Naive thymus-derived CD4-positive, alpha-beta T cell (primary cell): ENCODE data around the gene ANKS6. TPM values are rescaled to one million over a fixed set of nuclear protein-coding genes. Genes with fewer than 3 reads are reported as not detected.

ENCODE experiments used
- ATAC-seq: fragments of 150-1000 bp; cut with Tn5 transposase; 2 replicates; pipeline ENCODE4 v1.10.0; 2021; ENCODE audit warnings: mild to moderate bottlenecking, moderate library complexity
- CTCF ChIA-PET: fragments of 350-600 bp; sonication (Branson Sonifier 250); formaldehyde crosslinking; loops from one replicate; lab custom pipeline; 2021; ENCODE audit warnings: antibody characterized with exemption; lab: Charles Lee
- POLR2A ChIA-PET: fragments of 350-600 bp; sonication (Branson Sonifier 250); formaldehyde crosslinking; loops from one replicate; lab custom pipeline; 2021; ENCODE audit warnings: antibody characterized with exemption, inconsistent platforms; lab: Charles Lee
- DNase-seq, 9 donors: peaks; one replicate each; pipeline versions ENCODE4 v3.0.0 to v3.0.0-alpha.2; 2020 to 2022; ENCODE audit warnings: mixed read lengths in 1 of 9
- H3K27ac ChIP-seq: one replicate; pipeline ENCODE4 v1.7.0; 2013; ENCODE audit warnings: mild to moderate bottlenecking, low read depth, low read length, moderate library complexity
- H3K27me3 ChIP-seq, 2 donors: one replicate each; pipeline ENCODE4 v1.7.0; 2013; ENCODE audit warnings: low read length in 2 of 2, mild to moderate bottlenecking in 2 of 2, moderate library complexity in 2 of 2; ENCODE audit not compliant: control insufficient read depth in 2 of 2, insufficient read depth in 2 of 2
- H3K36me3 ChIP-seq, 3 experiments: 1 replicate in 2 of 3; 2 replicates in 1 of 3; pipeline ENCODE4 v1.7.0; 2013; ENCODE audit warnings: low read length in 3 of 3, mild to moderate bottlenecking in 3 of 3, moderate library complexity in 1 of 3; ENCODE audit not compliant: insufficient read depth in 3 of 3, control insufficient read depth in 2 of 3
- H3K4me1 ChIP-seq, 2 donors: one replicate each; pipeline ENCODE4 v1.7.0; 2013; ENCODE audit warnings: low read length in 2 of 2, mild to moderate bottlenecking in 2 of 2, moderate library complexity in 1 of 2; ENCODE audit not compliant: control insufficient read depth in 2 of 2, insufficient read depth in 2 of 2
- H3K4me3 ChIP-seq: 2 replicates; pipeline ENCODE4 v1.7.0; 2013; ENCODE audit warnings: mild to moderate bottlenecking, low read length
- H3K9me3 ChIP-seq, 3 experiments: 1 replicate in 2 of 3; 2 replicates in 1 of 3; pipeline ENCODE4 v1.7.0; 2013; ENCODE audit warnings: low read length in 3 of 3; ENCODE audit not compliant: control insufficient read depth in 2 of 3
- H3K27ac Mint-ChIP-seq, 9 donors: one replicate each; pipeline ENCODE4 v1.8.0; 2020 to 2022; ENCODE audit warnings: mixed read lengths in 9 of 9, mild to moderate bottlenecking in 8 of 9, moderate library complexity in 5 of 9, inconsistent platforms in 2 of 9
- H3K27me3 Mint-ChIP-seq, 5 donors: one replicate each; pipeline ENCODE4 v1.8.0; 2021 to 2022; ENCODE audit warnings: mixed read lengths in 5 of 5, mild to moderate bottlenecking in 1 of 5
- H3K36me3 Mint-ChIP-seq, 5 donors: one replicate each; pipeline ENCODE4 v1.8.0; 2020 to 2022; ENCODE audit warnings: mixed read lengths in 5 of 5, mild to moderate bottlenecking in 3 of 5, inconsistent platforms in 1 of 5
- H3K4me1 Mint-ChIP-seq, 7 donors: one replicate each; pipeline ENCODE4 v1.8.0; 2020 to 2022; ENCODE audit warnings: mixed read lengths in 7 of 7, mild to moderate bottlenecking in 3 of 7, inconsistent platforms in 1 of 7
- H3K4me3 Mint-ChIP-seq, 10 donors: one replicate each; pipeline ENCODE4 v1.8.0; 2020 to 2022; ENCODE audit warnings: mild to moderate bottlenecking in 10 of 10, mixed read lengths in 10 of 10, moderate library complexity in 6 of 10, inconsistent platforms in 2 of 10
- H3K9me3 Mint-ChIP-seq, 11 donors: one replicate each; pipeline ENCODE4 v1.8.0; 2020 to 2022; ENCODE audit warnings: mixed read lengths in 11 of 11, mild to moderate bottlenecking in 4 of 11, inconsistent platforms in 1 of 11, moderate library complexity in 1 of 11
- intact Hi-C, 2 donors: fragments of 100-400 bp; cut with micrococcal nuclease; formaldehyde crosslinking; loops; one replicate each; pipeline ENCODE4 v1.15.1; 2023
- polyA plus RNA-seq, 2 donors: library from polyadenylated mRNA; unstranded; fragments of 300-500 nt; fragmentation: Illumina TruSeq; gene quantifications; one replicate each; pipeline ENCODE4 v1.2.3, GENCODE V29; 2021
- total RNA-seq, 6 experiments: library from RNA in 5 of 6; stranded (reverse) in 5 of 6; gene quantifications; 1 replicate in 5 of 6; 2 replicates in 1 of 6; pipeline ENCODE4 v1.2.3 and lab custom pipeline; 2021 to 2026

Gene ANKS6
- total and polyA plus RNA-seq, 7 experiments from 2014 or later: 5.0 to 18.4 (median 12.2) TPM

GRCh38 chr9:98791608-98792490 is 4.5 kb downstream of the ANKS6 start:
- Mint-ChIP-seq H3K4me1 (peaks cover 19 to 35% (median 32%) of the 10 kb centered on the region in 7 donors), H3K9me3 (no peaks in the 10 kb centered on the region), H3K36me3 (peaks cover 0 to 15% (median 0%) of the 10 kb centered on the region in 5 donors), H3K27ac (peak overlapping the region in 1 of 9 donors; percentile 18), H3K4me3 (peak overlapping the region in 1 of 10 donors; percentile 15), H3K27me3 (peaks cover 0 to 9% (median 0%) of the 10 kb centered on the region in 5 donors)
- Histone ChIP-seq H3K27me3 (no peaks in the 10 kb centered on the region), H3K36me3 (peaks cover 0 to 23% (median 0%) of the 10 kb centered on the region in 3 experiments), H3K27ac (no peak overlapping the region), H3K4me1 (peaks cover 6 to 16% of the 10 kb centered on the region in 2 donors), H3K4me3 (no peak overlapping the region), H3K9me3 (no peaks in the 10 kb centered on the region)
- ChIA-PET POLR2A (interaction anchor here (1.4 kb wide), 1 partner anchor 15 kb away, joined by 3 read pairs; no protein-coding TSS in a partner anchor), CTCF (interaction anchor here (0.5 to 2.2 kb wide), 4 partner anchors 10 to 17 kb away, joined by 3 to 7 read pairs (median 5); no protein-coding TSS in a partner anchor)
- intact Hi-C loops: loop anchor here (1.0 to 10.0 kb wide), 7 partner anchors 256 to 1080 kb away; partner anchors contain the start of genes TBC1D2 (in 1 of the 2) and TRMO (in 1 of the 2)
- DNase-seq (no peak), ATAC-seq (no peak)

DNA sequence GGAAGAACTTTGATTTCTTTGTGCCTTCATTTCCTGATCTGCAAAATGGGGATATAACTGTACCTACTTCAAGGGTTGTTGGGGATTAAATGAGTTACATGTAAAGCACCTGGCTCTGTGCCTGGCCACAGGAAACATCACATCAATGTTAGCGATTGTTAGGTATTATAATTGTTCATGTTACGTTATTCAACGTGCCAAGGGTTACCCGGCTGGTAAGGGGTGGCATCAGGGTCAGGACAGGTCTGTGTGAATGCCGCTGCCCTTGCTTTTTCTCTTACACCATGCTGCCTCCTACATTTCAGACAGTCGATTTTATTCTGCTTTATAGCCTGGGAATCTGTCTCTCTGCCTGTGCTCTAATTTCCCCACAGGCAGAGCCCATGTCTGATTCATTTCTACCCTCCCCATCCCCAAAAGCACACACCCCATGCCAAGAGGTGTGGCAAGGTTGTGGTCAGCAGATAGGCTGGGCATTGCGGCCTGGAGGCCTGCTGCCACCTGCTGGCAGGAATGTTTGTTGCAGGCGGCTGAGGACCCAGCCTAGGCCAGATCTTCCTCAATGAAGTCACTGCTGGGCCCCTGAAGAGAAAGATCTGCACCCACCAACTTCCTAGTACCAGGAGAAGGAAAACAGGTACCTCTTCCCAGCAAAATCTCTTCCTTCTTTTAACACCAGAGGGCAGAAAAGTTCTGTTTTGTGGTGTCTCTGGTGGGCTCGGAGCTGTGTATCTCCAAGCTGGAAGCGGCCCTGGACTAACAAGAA is 5.3 kb downstream of the ANKS6 start:
- Mint-ChIP-seq H3K4me1 (peaks cover 17 to 33% (median 30%) of the 10 kb centered on the region in 7 donors), H3K9me3 (no peaks in the 10 kb centered on the region), H3K36me3 (peaks cover 0 to 15% (median 0%) of the 10 kb centered on the region in 5 donors), H3K27me3 (peaks cover 0 to 9% (median 0%) of the 10 kb centered on the region in 5 donors), H3K27ac (peak overlapping the region in 4 of 9 donors; percentile 5 to 56 (median 35)), H3K4me3 (peak overlapping the region in 1 of 10 donors; percentile 29)
- Histone ChIP-seq H3K4me3 (no peak overlapping the region), H3K27me3 (no peaks in the 10 kb centered on the region), H3K36me3 (peaks cover 0 to 23% (median 0%) of the 10 kb centered on the region in 3 experiments), H3K9me3 (no peaks in the 10 kb centered on the region), H3K27ac (no peak overlapping the region), H3K4me1 (peaks cover 6 to 16% of the 10 kb centered on the region in 2 donors)
- peak in 8 of 9 donors; percentile 24 to 74 (median 40) for DNase-seq
- ChIA-PET POLR2A (no interaction called here), CTCF (interaction anchor here (0.5 to 1.3 kb wide), 2 partner anchors 10 to 15 kb away, joined by 3 to 4 read pairs; no protein-coding TSS in a partner anchor)
- intact Hi-C loops: loop anchor here (1.0 to 10.0 kb wide), 7 partner anchors 255 to 1079 kb away; partner anchors contain the start of genes TBC1D2 (in 1 of the 2) and TRMO (in 1 of the 2)
- ATAC-seq: peak; percentile 88

GRCh38 chr9:98790134-98790841 is 6.1 kb downstream of the ANKS6 start:
- H3K27ac Mint-ChIP-seq: no peak overlapping the region
- no peak overlapping the region for H3K4me3 Mint-ChIP-seq
- ChIA-PET CTCF (no interaction called here), POLR2A (no interaction called here)
- H3K36me3 Mint-ChIP-seq: peaks cover 0 to 19% (median 0%) of the 10 kb centered on the region in 5 donors
- intact Hi-C loops: loop anchor here (5.0 to 10.0 kb wide), 5 partner anchors 535 to 1078 kb away; partner anchors contain the start of genes TBC1D2 (in 1 of the 2) and TRMO (in 1 of the 2)
- peaks cover 0 to 23% (median 0%) of the 10 kb centered on the region in 3 experiments for H3K36me3 ChIP-seq
- H3K27me3 ChIP-seq: no peaks in the 10 kb centered on the region
- DNase-seq (no peak), ATAC-seq (no peak)
- peaks cover 0 to 12% of the 10 kb centered on the region in 2 donors for H3K4me1 ChIP-seq
- no peaks in the 10 kb centered on the region for H3K9me3 Mint-ChIP-seq
- no peak overlapping the region for H3K4me3 ChIP-seq
- H3K27me3 Mint-ChIP-seq: peaks cover 0 to 4% (median 0%) of the 10 kb centered on the region in 5 donors
- H3K9me3 ChIP-seq: no peaks in the 10 kb centered on the region
- no peak overlapping the region for H3K27ac ChIP-seq
- peaks cover 11 to 27% (median 24%) of the 10 kb centered on the region in 7 donors for H3K4me1 Mint-ChIP-seq

DNA sequence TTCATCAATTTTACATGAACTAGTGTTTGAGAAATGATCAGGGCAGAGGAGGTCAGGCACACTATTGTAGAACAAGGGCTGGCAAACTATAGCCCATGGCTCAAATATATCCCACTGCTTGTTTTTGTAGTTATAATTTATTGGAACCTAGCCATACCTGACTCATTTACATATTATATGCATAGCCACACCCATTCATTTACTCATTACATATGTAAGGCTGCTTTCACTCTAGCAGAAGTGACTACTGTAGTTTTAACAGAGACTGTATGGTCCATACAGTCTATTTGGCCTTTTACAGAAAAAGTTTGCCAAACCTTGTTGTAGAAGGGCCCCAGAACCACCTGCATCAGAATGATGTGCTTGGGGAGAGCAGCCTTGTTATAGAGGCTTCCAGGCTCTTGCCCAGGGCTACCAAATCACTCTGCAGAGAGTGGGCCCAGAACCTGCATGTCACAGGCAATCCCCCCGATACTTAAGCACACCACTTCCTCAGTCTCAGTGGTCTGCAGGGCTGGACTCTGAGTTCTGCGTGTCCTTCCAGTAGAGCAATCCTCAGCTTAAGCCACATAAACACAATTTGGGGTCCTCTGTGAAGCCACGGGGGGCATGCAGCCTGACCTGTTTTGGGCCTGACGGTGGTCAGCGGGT is 6.7 kb downstream of the ANKS6 start:
- Mint-ChIP-seq H3K36me3 (peaks cover 0 to 20% (median 0%) of the 10 kb centered on the region in 5 donors), H3K4me3 (no peak overlapping the region), H3K27ac (no peak overlapping the region), H3K9me3 (no peaks in the 10 kb centered on the region), H3K27me3 (no peaks in the 10 kb centered on the region), H3K4me1 (peaks cover 4 to 20% (median 18%) of the 10 kb centered on the region in 7 donors)
- Histone ChIP-seq H3K4me1 (peaks cover 0 to 7% of the 10 kb centered on the region in 2 donors), H3K36me3 (peaks cover 0 to 23% (median 0%) of the 10 kb centered on the region in 3 experiments), H3K27me3 (no peaks in the 10 kb centered on the region), H3K4me3 (no peak overlapping the region), H3K27ac (no peak overlapping the region), H3K9me3 (no peaks in the 10 kb centered on the region)
- ChIA-PET CTCF (no interaction called here), POLR2A (no interaction called here)
- intact Hi-C loops: loop anchor here (5.0 to 10.0 kb wide), 5 partner anchors 535 to 1077 kb away; partner anchors contain the start of genes TBC1D2 (in 1 of the 2) and TRMO (in 1 of the 2)
- DNase-seq: no peak
- no peak for ATAC-seq

GRCh38 chr9:98787766-98788335 is 8.5 kb downstream of the ANKS6 start:
- Histone ChIP-seq H3K27ac (no peak overlapping the region), H3K27me3 (no peaks in the 10 kb centered on the region), H3K36me3 (peaks cover 0 to 34% (median 5%) of the 10 kb centered on the region in 3 experiments), H3K9me3 (no peaks in the 10 kb centered on the region), H3K4me1 (peaks cover 0 to 7% of the 10 kb centered on the region in 2 donors), H3K4me3 (no peak overlapping the region)
- H3K4me1 Mint-ChIP-seq: peaks cover 4 to 14% (median 11%) of the 10 kb centered on the region in 7 donors
- DNase-seq (no peak), ATAC-seq (no peak)
- H3K27me3 Mint-ChIP-seq: no peaks in the 10 kb centered on the region
- ChIA-PET CTCF (no interaction called here), POLR2A (no interaction called here)
- no peak overlapping the region for H3K27ac Mint-ChIP-seq
- H3K4me3 Mint-ChIP-seq: no peak overlapping the region
- no peaks in the 10 kb centered on the region for H3K9me3 Mint-ChIP-seq
- peaks cover 0 to 26% (median 0%) of the 10 kb centered on the region in 5 donors for H3K36me3 Mint-ChIP-seq
- intact Hi-C loops: no loop called here
